Raji (cell line): ENCODE measurements around the gene ZNF764.

Experiments used
- POLR2A ChIP-seq: IDR thresholded peaks from 2 replicates; pipeline ENCODE4 v1.6.1; 2011; ENCODE audit warnings: low read depth, low read length, control low read depth; ENCODE audit not compliant: insufficient read depth

ZNF764 gene

GRCh38 chr16:30557957-30558788 lies at the start of gene ZNF764:
Gene ZNF764, minus strand, starts transcription at chr16:30558374. Its CDS starts 192 bp downstream, at chr16:30558182.
- TF ChIP-seq POLR2A, result peak; percentile 76

- no peak for TF ChIP-seq POLR2A
Observed at GRCh38 chr16:30606004-30606403, 47.8 kb upstream of the ZNF764 start.

- TF ChIP-seq POLR2A, result no peak
Observed at GRCh38 chr16:30605158-30605557, 47.0 kb upstream of the ZNF764 start.

GRCh38 chr16:30604316-30604947 lies 46.3 kb upstream of the ZNF764 start:
- TF ChIP-seq POLR2A, result no peak

- no peak for TF ChIP-seq POLR2A
Observed at GRCh38 chr16:30603945-30604315, 45.8 kb upstream of the ZNF764 start.

GRCh38 chr16:30602616-30603277 lies 44.6 kb upstream of the ZNF764 start:
- no peak for TF ChIP-seq POLR2A

GRCh38 chr16:30601966-30602365 lies 43.8 kb upstream of the ZNF764 start:
- no peak for TF ChIP-seq POLR2A

- TF ChIP-seq POLR2A, result no peak
Observed at GRCh38 chr16:30600929-30601328, 42.8 kb upstream of the ZNF764 start.

- TF ChIP-seq POLR2A, result no peak
Observed at GRCh38 chr16:30600215-30600614, 42.0 kb upstream of the ZNF764 start.

- TF ChIP-seq POLR2A, result no peak
Observed at GRCh38 chr16:30592871-30593270, 34.7 kb upstream of the ZNF764 start.

GRCh38 chr16:30588651-30589050 lies 30.5 kb upstream of the ZNF764 start:
- no peak for TF ChIP-seq POLR2A

GRCh38 chr16:30585400-30586191 lies 27.4 kb upstream of the ZNF764 start, which contains the start of gene ZNF785:
Gene ZNF785, minus strand, starts transcription at chr16:30585697. Its CDS starts 86 bp downstream, at chr16:30585611.
- TF ChIP-seq POLR2A, result peak; percentile 41; the same call in 1 of the 2 replicates

- no peak for TF ChIP-seq POLR2A
Observed at GRCh38 chr16:30585022-30585399, 26.8 kb upstream of the ZNF764 start.

- no peak for TF ChIP-seq POLR2A
Observed at GRCh38 chr16:30582611-30583340, 24.6 kb upstream of the ZNF764 start.
